Smooth muscle cell (in vitro differentiated cells): Measurements from ENCODE around the gene ZDHHC14. TPM values are rescaled to one million over a fixed set of nuclear protein-coding genes. Genes with fewer than 3 reads are reported as not detected.

Experiments
- DNase-seq: peaks from one replicate; lab custom pipeline; 2025; ENCODE audit not compliant: unreplicated experiment; lab: John Stamatoyannopoulos, UW
- H2AFZ ChIP-seq: fragments of 200-600 bp; sonication (generic); 2 replicates; pipeline ENCODE4 v1.6.0; 2016; ENCODE audit warnings: antibody characterized with exemption, low read depth, mild to moderate bottlenecking
- H3F3A ChIP-seq: fragments of 200-600 bp; sonication (generic); 2 replicates; pipeline ENCODE4 v1.6.0; 2017; ENCODE audit warnings: antibody characterized with exemption, low read depth
- H3K27ac ChIP-seq: fragments of 200-600 bp; sonication (generic); 2 replicates; pipeline ENCODE4 v1.5.1; 2016; ENCODE audit warnings: low read depth, mild to moderate bottlenecking
- H3K27me3 ChIP-seq: fragments of 200-600 bp; sonication (generic); 2 replicates; pipeline ENCODE4 v1.6.1; 2016; ENCODE audit warnings: low read depth, mild to moderate bottlenecking
- H3K36me3 ChIP-seq: fragments of 200-600 bp; sonication (generic); 2 replicates; pipeline ENCODE4 v1.5.1; 2016; ENCODE audit warnings: low read depth
- H3K4me1 ChIP-seq: fragments of 200-600 bp; sonication (generic); 2 replicates; pipeline ENCODE4 v1.5.1; 2016; ENCODE audit warnings: low read depth
- H3K4me2 ChIP-seq: fragments of 200-600 bp; sonication (generic); 2 replicates; pipeline ENCODE4 v1.6.0; 2016; ENCODE audit warnings: mild to moderate bottlenecking
- H3K4me3 ChIP-seq: fragments of 200-600 bp; sonication (generic); 2 replicates; pipeline ENCODE4 v1.5.1; 2016; ENCODE audit warnings: mild to moderate bottlenecking
- H3K79me2 ChIP-seq: fragments of 200-600 bp; sonication (generic); 2 replicates; pipeline ENCODE4 v1.6.0; 2016; ENCODE audit warnings: low read depth, mild to moderate bottlenecking
- H3K9ac ChIP-seq: fragments of 200-600 bp; sonication (generic); 2 replicates; pipeline ENCODE4 v1.6.0; 2016; ENCODE audit warnings: low read depth
- H3K9me3 ChIP-seq: fragments of 200-600 bp; sonication (generic); replicated peaks from 2 replicates; pipeline ENCODE4 v1.5.1; 2016; ENCODE audit warnings: low read depth
- H4K20me1 ChIP-seq: fragments of 200-600 bp; sonication (generic); 2 replicates; pipeline ENCODE4 v1.6.0; 2016; ENCODE audit warnings: low read depth
- WGBS: methylation state at CpG from one replicate; pipeline ENCODE4 v1.1.7; 2016; ENCODE audit warnings: low lambda C conversion rate; 5-methylcytosine and 5-hydroxymethylcytosine counted together
- polyA plus RNA-seq: library from polyadenylated mRNA; unstranded; fragments of >200 nt; fragmentation: Nextera tagmentation; extraction: Ambion mirVana; gene quantifications from 2 replicates; pipeline ENCODE4 v1.2.1, GENCODE V29; 2016
- total RNA-seq: library from RNA; depleted of rRNA; stranded (reverse); fragments of >200 nt; gene quantifications from 2 replicates; pipeline ENCODE4 v1.2.3, GENCODE V29; 2014
- TF ChIP-seq, protein P1 (sequence below): fragments of 200-600 bp; sonication (generic); IDR thresholded peaks from 2 replicates; pipeline ENCODE4 v1.5.1; 2017; ENCODE audit warnings: borderline replicate concordance, mild to moderate bottlenecking, antibody characterized with exemption; ENCODE audit not compliant: insufficient read depth, poor library complexity, severe bottlenecking

Gene ZDHHC14
- total and polyA plus RNA-seq, 2 experiments from 2014 or later: 1.3 to 1.6 TPM

DNA sequence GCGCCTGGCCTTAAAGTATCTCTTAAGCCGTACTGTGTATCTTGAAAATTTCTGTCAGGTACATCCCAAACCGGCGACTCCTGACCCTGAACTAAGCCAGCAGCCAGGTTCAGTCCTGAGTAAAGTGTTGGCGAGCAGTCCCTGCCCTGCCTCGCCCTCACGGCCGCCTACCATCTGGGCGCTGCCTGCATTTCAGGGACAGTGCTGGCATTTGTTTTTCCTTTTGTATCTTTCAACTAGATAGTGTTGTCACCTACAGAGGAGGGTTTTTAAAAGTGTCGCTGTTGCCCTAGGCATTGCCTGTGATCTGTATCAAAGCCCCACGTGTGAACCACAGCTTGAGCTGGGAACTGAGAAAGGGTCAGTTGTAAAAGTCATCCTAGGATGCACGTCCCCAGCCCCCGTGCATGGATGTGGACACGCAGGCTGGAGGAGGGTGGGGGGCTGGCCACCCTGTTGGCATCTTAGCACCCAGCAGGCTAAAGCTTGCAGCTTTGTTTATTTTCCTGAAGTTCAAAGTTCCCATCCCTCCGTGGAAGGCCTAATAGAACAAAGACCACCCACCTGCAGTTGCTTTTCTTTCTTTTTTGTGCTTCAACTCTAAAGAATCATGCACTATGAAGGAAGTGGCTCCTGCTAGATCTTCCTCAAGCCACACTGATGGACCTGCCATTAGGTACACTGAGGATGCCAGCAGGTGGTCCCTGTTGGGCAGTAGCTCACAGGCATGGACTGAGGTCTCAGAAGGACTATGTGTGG is 136.8 kb downstream of the ZDHHC14 start:
- H3K4me3 ChIP-seq: no peak overlapping the region
- no peak overlapping the region for H2AFZ ChIP-seq
- peaks cover 7% of the 10 kb centered on the region for H3K4me1 ChIP-seq
- no peaks in the 10 kb centered on the region for H3K27me3 ChIP-seq
- no peaks in the 10 kb centered on the region for H3F3A ChIP-seq
- H4K20me1 ChIP-seq: no peaks in the 10 kb centered on the region
- no peak for DNase-seq
- H3K9ac ChIP-seq: no peak overlapping the region
- TF ChIP-seq, protein P1, sequence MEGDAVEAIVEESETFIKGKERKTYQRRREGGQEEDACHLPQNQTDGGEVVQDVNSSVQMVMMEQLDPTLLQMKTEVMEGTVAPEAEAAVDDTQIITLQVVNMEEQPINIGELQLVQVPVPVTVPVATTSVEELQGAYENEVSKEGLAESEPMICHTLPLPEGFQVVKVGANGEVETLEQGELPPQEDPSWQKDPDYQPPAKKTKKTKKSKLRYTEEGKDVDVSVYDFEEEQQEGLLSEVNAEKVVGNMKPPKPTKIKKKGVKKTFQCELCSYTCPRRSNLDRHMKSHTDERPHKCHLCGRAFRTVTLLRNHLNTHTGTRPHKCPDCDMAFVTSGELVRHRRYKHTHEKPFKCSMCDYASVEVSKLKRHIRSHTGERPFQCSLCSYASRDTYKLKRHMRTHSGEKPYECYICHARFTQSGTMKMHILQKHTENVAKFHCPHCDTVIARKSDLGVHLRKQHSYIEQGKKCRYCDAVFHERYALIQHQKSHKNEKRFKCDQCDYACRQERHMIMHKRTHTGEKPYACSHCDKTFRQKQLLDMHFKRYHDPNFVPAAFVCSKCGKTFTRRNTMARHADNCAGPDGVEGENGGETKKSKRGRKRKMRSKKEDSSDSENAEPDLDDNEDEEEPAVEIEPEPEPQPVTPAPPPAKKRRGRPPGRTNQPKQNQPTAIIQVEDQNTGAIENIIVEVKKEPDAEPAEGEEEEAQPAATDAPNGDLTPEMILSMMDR: no peak
- 82% methylated on average over 15 of the region's 15 CpGs for WGBS
- no peak overlapping the region for H3K27ac ChIP-seq
- no peaks in the 10 kb centered on the region for H3K9me3 ChIP-seq
- H3K36me3 ChIP-seq: no peaks in the 10 kb centered on the region
- H3K4me2 ChIP-seq: no peak overlapping the region
- no peaks in the 10 kb centered on the region for H3K79me2 ChIP-seq

DNA sequence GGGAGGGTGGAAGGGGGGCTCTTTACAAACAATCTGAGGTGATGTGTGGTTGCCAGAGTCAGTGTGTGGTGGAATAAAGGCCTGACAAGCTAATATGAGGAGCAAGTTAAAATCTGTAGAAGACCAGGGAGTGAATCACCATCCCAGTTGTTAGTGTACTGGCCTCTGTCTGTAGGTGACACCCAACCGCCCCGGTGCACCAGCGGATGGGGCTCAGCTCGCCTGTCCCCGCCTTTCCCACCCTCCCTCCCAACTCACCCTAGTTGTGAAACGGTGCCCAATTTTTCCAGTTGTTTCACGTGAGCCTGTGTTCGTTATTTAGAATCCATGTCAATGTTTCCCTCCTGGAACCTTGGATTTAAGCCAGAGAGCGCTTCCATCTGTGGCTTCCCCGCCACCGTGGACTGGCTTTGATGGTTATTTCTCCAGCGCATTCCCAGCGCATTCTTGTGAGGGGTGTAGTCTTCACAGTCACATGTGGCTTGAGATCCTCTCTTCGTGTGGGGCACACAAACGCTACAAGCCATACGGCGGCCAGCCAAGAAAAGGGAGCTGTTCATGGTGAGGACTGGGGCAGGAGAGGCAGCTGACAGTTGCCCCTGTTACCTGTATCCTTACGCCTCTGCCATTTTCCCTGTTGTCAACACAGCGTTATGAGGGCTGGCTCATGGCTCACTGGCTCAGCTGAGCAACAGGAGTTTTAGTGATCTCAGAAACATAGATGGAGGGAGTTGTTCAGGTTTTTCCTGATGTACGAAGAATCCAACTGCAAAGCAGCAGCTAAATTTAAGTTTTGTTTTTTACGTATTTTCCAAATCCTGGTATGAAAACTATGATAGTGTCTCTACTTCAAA is 137.6 kb downstream of the ZDHHC14 start:
- H3K27ac ChIP-seq: peak overlapping the region; percentile 59
- no peaks in the 10 kb centered on the region for H3F3A ChIP-seq
- H3K4me2 ChIP-seq: peak overlapping the region; percentile 6
- H2AFZ ChIP-seq: no peak overlapping the region
- H4K20me1 ChIP-seq: no peaks in the 10 kb centered on the region
- H3K9ac ChIP-seq: peak overlapping the region; percentile 18
- H3K36me3 ChIP-seq: no peaks in the 10 kb centered on the region
- no peaks in the 10 kb centered on the region for H3K9me3 ChIP-seq
- no peak overlapping the region for H3K4me3 ChIP-seq
- DNase-seq: no peak
- H3K27me3 ChIP-seq: no peaks in the 10 kb centered on the region
- TF ChIP-seq, protein P1: no peak
- H3K79me2 ChIP-seq: no peaks in the 10 kb centered on the region
- WGBS: 78% methylated on average over 20 of the region's 21 CpGs
- H3K4me1 ChIP-seq: peaks cover 7% of the 10 kb centered on the region

DNA sequence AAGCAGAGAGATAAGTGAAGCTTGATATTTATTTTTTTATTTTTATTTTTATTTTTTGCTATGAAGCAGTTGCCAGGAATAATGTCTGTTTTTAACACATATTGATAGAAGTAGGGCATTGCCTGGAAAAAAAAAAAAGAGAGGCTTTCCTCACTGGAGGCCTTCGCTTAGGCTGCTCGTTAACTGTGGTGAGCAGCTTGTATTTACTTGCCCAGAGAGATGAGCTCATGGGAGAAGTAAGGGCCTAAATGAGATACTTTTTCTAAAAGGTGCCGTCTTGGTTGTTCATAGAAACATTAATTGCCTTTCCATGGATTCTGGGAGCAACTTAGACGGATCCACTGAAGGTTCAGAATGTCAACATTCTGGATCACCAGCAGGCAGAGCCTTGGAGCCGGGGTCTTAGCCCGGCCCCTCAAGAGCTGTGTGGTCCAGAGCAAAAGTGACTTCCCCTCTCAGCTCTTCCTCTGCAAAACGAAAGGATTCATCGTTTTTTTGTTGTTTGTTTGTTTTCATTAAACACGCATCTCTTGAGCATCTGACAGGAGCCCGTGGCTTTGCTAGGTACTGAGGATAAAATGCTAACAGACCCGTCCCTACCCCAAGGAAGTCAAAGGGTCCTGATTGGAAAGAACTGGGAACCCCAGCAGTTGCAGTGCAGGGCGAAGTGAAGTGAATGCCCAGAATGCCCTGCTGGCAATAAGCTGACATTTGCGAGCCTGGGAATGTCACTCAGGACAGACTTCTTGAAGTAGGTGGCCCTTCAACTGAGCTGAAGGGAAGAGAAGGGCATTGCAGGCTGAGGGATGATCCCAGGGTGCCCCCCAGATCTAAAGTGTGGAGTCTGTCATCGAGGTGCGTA is 138.5 kb downstream of the ZDHHC14 start:
- Histone ChIP-seq H3K9me3 (no peaks in the 10 kb centered on the region), H3K36me3 (no peaks in the 10 kb centered on the region), H4K20me1 (no peaks in the 10 kb centered on the region), H3K9ac (peak overlapping the region; percentile 18), H3K4me1 (peaks cover 7% of the 10 kb centered on the region), H3F3A (no peaks in the 10 kb centered on the region), H3K4me3 (no peak overlapping the region), H2AFZ (no peak overlapping the region), H3K27ac (peak overlapping the region; percentile 59), H3K79me2 (no peaks in the 10 kb centered on the region), H3K27me3 (no peaks in the 10 kb centered on the region), H3K4me2 (peak overlapping the region; percentile 6)
- DNase-seq: no peak
- WGBS: 84% methylated on average over 15 of the region's 15 CpGs
- TF ChIP-seq, protein P1: no peak
